Upper lobe of left lung (tissue), 4 donors: ENCODE data around the gene RHAG.

Experiments
- EP300 ChIP-seq, 4 donors: sonication (generic); formaldehyde crosslinking; IDR thresholded peaks; one replicate each; pipeline ENCODE4 v1.5.1; 2017; ENCODE audit warnings: antibody characterized with exemption in 4 of 4, control low read depth in 2 of 4
- POLR2A ChIP-seq, 4 donors: fragments of 450-650 bp; IDR thresholded peaks; one replicate each; pipeline ENCODE4 v1.5.1; 2016 to 2017; ENCODE audit warnings: antibody characterized with exemption in 4 of 4, mild to moderate bottlenecking in 2 of 4
- POLR2AphosphoS5 ChIP-seq, 2 donors: sonication (generic); formaldehyde crosslinking; IDR thresholded peaks; one replicate each; pipeline ENCODE4 v1.5.1; 2017; ENCODE audit warnings: antibody characterized with exemption in 2 of 2
- TF ChIP-seq, protein P1 (sequence below), 6 experiments: fragments of 450-650 bp in 4 of 6; fragments of 200-600 bp in 2 of 6; sonication (generic) in 2 of 6; IDR thresholded peaks; one replicate each; pipeline ENCODE4 v1.5.1; 2016 to 2019; ENCODE audit warnings: antibody characterized with exemption in 6 of 6

DNA sequence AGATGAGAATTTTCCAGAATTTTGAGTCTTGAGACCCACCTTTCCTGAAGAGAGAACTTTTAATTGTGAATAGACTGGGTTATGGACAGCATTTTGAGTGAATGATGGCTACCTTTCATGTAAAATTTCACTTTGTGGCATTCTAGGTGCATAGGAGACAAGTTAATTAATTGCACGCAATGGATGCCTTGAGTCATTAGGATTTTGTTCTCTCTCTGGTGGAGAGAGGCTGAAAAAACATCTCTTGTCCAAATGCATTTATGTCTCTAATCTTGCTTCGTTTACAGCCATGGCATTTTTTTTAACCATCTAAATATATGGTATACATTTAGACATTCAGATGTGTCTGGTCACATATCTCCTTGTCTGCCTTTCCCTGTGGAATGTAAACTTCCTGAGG, 3.1 kb downstream of the RHAG start:
- TF ChIP-seq, protein P1, sequence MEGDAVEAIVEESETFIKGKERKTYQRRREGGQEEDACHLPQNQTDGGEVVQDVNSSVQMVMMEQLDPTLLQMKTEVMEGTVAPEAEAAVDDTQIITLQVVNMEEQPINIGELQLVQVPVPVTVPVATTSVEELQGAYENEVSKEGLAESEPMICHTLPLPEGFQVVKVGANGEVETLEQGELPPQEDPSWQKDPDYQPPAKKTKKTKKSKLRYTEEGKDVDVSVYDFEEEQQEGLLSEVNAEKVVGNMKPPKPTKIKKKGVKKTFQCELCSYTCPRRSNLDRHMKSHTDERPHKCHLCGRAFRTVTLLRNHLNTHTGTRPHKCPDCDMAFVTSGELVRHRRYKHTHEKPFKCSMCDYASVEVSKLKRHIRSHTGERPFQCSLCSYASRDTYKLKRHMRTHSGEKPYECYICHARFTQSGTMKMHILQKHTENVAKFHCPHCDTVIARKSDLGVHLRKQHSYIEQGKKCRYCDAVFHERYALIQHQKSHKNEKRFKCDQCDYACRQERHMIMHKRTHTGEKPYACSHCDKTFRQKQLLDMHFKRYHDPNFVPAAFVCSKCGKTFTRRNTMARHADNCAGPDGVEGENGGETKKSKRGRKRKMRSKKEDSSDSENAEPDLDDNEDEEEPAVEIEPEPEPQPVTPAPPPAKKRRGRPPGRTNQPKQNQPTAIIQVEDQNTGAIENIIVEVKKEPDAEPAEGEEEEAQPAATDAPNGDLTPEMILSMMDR (IDR thresholded peaks at IDR 0.05) = no peak
- TF ChIP-seq POLR2AphosphoS5 (IDR thresholded peaks at IDR 0.05) (no peak), POLR2A (IDR thresholded peaks at IDR 0.05) (no peak), EP300 (IDR thresholded peaks at IDR 0.05) (no peak)
